Measurements from ENCODE around the gene HMCN2.

HMCN2 gene

GRCh38 chr9:130264414-130265350 is 878 bp upstream of the HMCN2 start:
- no peak overlapping the region for H3K4me3 ChIP-seq (ENCODE audit: control insufficient read depth, low read depth, low read length)
- no peak for DNase-seq (ENCODE audit: low read depth)
- TF ChIP-seq CTCF (conservative IDR thresholded peaks at IDR 0.05; ENCODE audit: control insufficient read depth, insufficient read depth, low read depth, low read length), result no peak

GRCh38 chr9:130266236-130267098 is 907 bp downstream of the HMCN2 start:
- no peak for DNase-seq (ENCODE audit: low read depth)
- TF ChIP-seq CTCF (conservative IDR thresholded peaks at IDR 0.05; ENCODE audit: control insufficient read depth, insufficient read depth, low read depth, low read length), result no peak
- H3K4me3 ChIP-seq (ENCODE audit: control insufficient read depth, low read depth, low read length), result no peak overlapping the region

- H3K4me3 ChIP-seq (ENCODE audit: control insufficient read depth, low read depth, low read length), result no peak overlapping the region
- no peak for DNase-seq (ENCODE audit: low read depth)
- TF ChIP-seq CTCF (conservative IDR thresholded peaks at IDR 0.05; ENCODE audit: control insufficient read depth, insufficient read depth, low read depth, low read length), result no peak
Measured at GRCh38 chr9:130267930-130268329, 2.4 kb downstream of the HMCN2 start.

- no peak for DNase-seq (ENCODE audit: low read depth)
- H3K4me3 ChIP-seq (ENCODE audit: control insufficient read depth, low read depth, low read length), result no peak overlapping the region
- no peak for TF ChIP-seq CTCF (conservative IDR thresholded peaks at IDR 0.05; ENCODE audit: control insufficient read depth, insufficient read depth, low read depth, low read length)
Measured at GRCh38 chr9:130268521-130269211, 3.1 kb downstream of the HMCN2 start.

GRCh38 chr9:130271473-130271872 is 5.9 kb downstream of the HMCN2 start:
- no peak overlapping the region for H3K4me3 ChIP-seq (ENCODE audit: control insufficient read depth, low read depth, low read length)
- DNase-seq (ENCODE audit: low read depth), result no peak
- TF ChIP-seq CTCF (conservative IDR thresholded peaks at IDR 0.05; ENCODE audit: control insufficient read depth, insufficient read depth, low read depth, low read length), result no peak

GRCh38 chr9:130275156-130275555 is 9.6 kb downstream of the HMCN2 start:
- DNase-seq (ENCODE audit: low read depth), result no peak
- no peak for TF ChIP-seq CTCF (conservative IDR thresholded peaks at IDR 0.05; ENCODE audit: control insufficient read depth, insufficient read depth, low read depth, low read length)
- no peak overlapping the region for H3K4me3 ChIP-seq (ENCODE audit: control insufficient read depth, low read depth, low read length)

All from fibroblast of mammary gland (primary cell).